OCI-M2 (cell line): Measurements from ENCODE around the gene MINDY3.

ENCODE experiments used
- DNase-seq: peaks from one replicate; lab custom pipeline; 2025; ENCODE audit not compliant: unreplicated experiment; lab: John Stamatoyannopoulos, UW

Gene MINDY3

DNA sequence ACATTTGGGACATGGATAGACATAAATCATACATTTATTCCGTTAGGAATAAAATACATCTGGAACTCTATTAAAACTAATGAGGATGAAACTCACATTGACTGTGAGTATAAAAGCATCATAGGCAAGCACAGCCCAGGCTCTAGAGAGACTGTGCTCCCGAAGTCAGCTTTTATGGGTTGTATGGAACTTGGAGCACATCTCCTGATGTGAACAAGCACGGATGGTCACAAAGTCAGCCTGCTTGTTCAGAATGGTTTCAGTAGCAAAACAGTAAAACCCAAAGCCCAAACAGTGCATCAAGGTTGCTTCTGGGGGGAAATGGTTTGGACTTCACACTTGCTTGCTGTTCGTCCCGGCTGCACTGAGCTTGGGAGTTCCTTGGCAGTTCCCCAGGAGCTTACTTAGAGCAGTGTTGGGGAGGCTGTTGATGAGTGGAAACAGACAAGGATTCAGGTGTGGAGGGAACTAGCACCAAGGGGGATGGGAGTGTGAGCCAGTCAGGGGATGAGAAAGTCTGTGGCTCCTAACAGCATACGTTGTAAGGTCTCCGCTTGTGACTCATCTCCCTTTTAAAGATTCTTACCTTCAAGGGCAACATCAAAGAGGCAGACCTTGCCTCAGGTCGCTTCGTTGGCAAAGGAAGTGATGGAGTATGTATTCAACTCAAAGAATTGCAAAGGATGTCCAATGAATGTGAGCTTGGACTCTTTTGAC lies 120.9 kb downstream of the MINDY3 start:
- DNase-seq = no peak

DNA sequence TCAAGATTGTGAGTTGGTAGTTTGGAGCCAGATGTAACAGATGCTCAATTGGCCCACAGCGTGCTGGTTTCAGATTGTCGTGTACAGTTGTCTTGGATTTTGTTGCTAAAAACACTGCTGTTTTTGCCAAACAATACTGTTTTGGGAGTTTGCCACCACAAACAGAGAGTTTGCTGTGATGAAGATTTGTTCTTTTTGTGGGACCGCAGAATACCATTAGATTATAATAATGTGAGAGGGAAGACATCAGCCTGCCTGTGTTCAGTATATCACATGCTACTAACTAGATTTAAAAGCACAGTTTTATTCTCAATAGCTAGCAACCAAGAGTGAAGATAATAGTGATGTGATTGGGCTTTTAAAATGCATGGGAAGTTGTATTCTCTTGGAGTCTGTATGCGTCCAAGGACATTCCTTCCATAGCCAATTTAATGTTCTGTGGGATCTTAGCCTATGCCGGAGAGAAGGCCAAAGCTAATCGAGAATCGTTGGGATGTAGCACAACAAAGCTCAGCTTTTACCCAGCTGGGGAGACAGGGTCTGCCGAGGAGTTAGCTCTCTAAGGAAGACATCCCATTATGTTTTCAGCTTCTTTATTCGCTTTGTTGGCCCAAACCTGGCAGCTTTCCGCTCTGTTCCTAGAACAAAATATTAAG lies 121.9 kb downstream of the MINDY3 start:
- DNase-seq = no peak

DNA sequence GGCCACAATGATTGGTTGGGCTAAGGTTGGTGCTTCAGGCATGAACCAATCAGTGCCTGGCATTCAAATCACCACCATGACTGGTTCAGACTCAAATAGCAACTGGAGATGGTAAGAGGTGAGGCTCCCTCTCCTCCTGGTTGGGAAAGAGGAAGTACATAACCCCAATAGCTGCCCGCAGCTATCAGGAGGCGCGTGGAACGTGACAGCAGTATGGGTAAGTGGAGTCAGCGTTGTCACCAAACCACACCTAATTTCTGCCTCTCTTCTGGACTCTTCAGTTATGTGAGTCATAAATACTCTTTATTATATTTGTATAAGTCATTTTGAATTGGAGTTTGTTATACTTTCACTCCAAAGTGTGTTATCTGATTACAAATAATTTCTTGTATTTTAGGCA lies 122.7 kb downstream of the MINDY3 start:
- no peak for DNase-seq

DNA sequence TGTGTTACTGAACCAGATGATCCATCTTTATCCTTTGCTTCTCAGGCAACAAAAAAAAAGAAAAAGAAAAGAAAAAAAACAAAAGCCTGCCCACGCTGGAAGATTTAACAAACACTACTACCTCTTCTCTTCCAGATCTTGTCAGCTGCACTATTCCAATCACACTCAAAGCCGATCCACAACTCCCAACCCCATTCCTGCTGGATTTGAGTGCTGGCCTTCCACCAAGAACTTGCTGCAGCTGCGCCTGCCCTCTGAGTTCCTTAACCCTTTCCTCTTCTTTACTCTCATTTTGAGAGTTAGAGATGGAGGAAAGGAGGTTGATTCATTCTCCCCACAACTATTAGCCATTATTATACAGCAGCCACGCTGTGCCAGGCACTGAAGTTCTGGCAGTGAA lies 124.5 kb downstream of the MINDY3 start:
- no peak for DNase-seq

DNA sequence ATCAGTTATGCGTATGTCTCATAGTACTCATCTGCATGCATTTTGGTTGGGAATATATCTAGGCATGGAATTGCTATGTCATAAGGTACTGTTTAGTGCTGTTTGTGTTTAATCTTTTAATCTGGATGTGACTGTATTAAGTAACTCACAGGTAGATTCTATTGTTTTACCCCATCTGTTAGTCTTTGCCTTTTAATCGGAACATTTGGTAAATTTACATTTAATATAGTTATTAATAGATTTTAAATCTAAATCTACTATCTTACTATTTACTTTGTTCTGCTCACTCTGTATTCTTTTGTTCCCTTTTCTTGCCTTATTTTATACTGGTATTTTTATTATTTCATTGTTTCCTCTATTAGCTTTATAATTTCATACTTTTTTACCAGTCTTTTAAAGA lies 130.0 kb downstream of the MINDY3 start:
- no peak for DNase-seq

DNA sequence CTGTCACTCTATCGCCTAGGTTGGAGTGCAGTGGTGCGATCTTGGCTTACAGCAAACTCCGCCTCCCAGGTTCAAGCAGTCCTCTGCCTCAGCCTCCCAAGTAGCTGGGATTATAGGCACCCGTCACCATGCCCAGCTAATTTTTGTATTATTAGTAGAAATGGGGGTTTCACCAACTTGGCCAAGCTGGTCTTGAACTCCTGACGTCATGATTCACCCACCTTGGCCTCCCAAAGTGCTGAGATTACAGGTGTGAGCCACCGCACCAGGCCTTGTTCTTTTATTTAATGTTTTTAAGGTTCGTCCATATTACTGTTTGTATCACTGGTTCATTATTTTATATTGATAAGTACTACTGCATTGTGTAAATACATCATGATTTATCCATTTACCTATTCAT lies 130.4 kb downstream of the MINDY3 start:
- no peak for DNase-seq
